Panc1 (cell line): ENCODE data around the gene FILIP1L. TPM values are rescaled to one million over a fixed set of nuclear protein-coding genes. Genes with fewer than 3 reads are reported as not detected.

ENCODE experiments used
- ATAC-seq: fragments of 200-7000 bp; cut with Tn5 transposase; 2 replicates; pipeline ENCODE4 v1.9.1; 2020; ENCODE audit warnings: mild to moderate bottlenecking, moderate library complexity
- BruUV-seq: library from RNA; stranded (reverse); fragments of 400-500 nt; replicated peaks from 2 replicates; lab custom pipeline; 2021; lab: Mats Ljungman, UMichigan
- CTCF ChIA-PET: fragments of 300-600 bp; sonication (Branson Sonifier 250); formaldehyde crosslinking; loops from one replicate; lab custom pipeline; 2022; ENCODE audit warnings: antibody characterized with exemption; lab: Charles Lee
- POLR2A ChIA-PET: fragments of 300-600 bp; sonication (Branson Sonifier 250); formaldehyde crosslinking; loops from one replicate; lab custom pipeline; 2022; ENCODE audit warnings: antibody characterized with exemption; lab: Charles Lee
- DNase-seq: peaks from one replicate; pipeline ENCODE4 v3.0.0-alpha.2; 2010; ENCODE audit warnings: low read depth, low spot score
- H3K27ac ChIP-seq: 2 replicates; pipeline ENCODE4 v1.5.1; 2011; ENCODE audit warnings: mild to moderate bottlenecking, low read length, inconsistent platforms
- H3K27me3 ChIP-seq: fragments of 200-500 bp; sonication (Bioruptor generic); 2 replicates; pipeline ENCODE4 v1.6.0; 2014; ENCODE audit warnings: low read length, inconsistent platforms; ENCODE audit not compliant: control insufficient read depth, insufficient read depth
- H3K36me3 ChIP-seq: fragments of 200-500 bp; sonication (Bioruptor generic); 2 replicates; pipeline ENCODE4 v1.5.1; 2014; ENCODE audit warnings: inconsistent platforms, mild to moderate bottlenecking, low read length, moderate library complexity; ENCODE audit not compliant: control insufficient read depth, insufficient read depth
- H3K4me1 ChIP-seq: 2 replicates; pipeline ENCODE4 v1.5.1; 2011; ENCODE audit warnings: inconsistent platforms, mild to moderate bottlenecking, low read length, moderate library complexity; ENCODE audit not compliant: control insufficient read depth, insufficient read depth
- H3K4me3 ChIP-seq, 2 experiments: 2 replicates each; pipeline ENCODE4 v1.5.1; 2011 to 2012; ENCODE audit warnings: low read depth in 2 of 2, low read length in 2 of 2, mild to moderate bottlenecking in 2 of 2, inconsistent platforms in 1 of 2, moderate library complexity in 1 of 2
- H3K9me3 ChIP-seq: fragments of 200-500 bp; sonication (Bioruptor generic); 2 replicates; pipeline ENCODE4 v1.5.1; 2014; ENCODE audit warnings: low read depth, mild to moderate bottlenecking, inconsistent platforms, low read length, moderate library complexity; ENCODE audit not compliant: control insufficient read depth, insufficient read depth
- CTCF ChIP-seq: fragments of 450-650 bp; IDR thresholded peaks from 2 replicates; pipeline ENCODE4 v1.5.1; 2017; ENCODE audit warnings: mild to moderate bottlenecking
- POLR2AphosphoS5 ChIP-seq: IDR thresholded peaks from 2 replicates; pipeline ENCODE4 v1.6.1; 2012; ENCODE audit warnings: mild to moderate bottlenecking, low read depth, low read length, moderate library complexity
- REST ChIP-seq, 2 experiments: IDR thresholded peaks; 2 replicates each; pipeline ENCODE4 v1.6.1; 2011 to 2012; ENCODE audit warnings: low read depth in 2 of 2, control low read depth in 1 of 2, low read length in 1 of 2, mild to moderate bottlenecking in 1 of 2, moderate library complexity in 1 of 2; ENCODE audit not compliant: insufficient read depth in 1 of 2
- SIN3A ChIP-seq: IDR thresholded peaks from 2 replicates; pipeline ENCODE4 v1.6.1; 2012; ENCODE audit warnings: low read depth, mild to moderate bottlenecking, low read length, moderate library complexity, borderline replicate concordance; ENCODE audit not compliant: insufficient read depth
- TCF7L2 ChIP-seq: IDR thresholded peaks from 2 replicates; pipeline ENCODE4 v1.6.1; 2011; ENCODE audit warnings: mild to moderate bottlenecking, low read depth, low read length, inconsistent platforms
- in situ Hi-C: cut with HindIII; loops from 2 replicates; pipeline ENCODE4 v1.10.0; 2016; ENCODE audit warnings: low sequenced_read_pairs, low pct_unique_long_range_greater_than_20kb
- intact Hi-C: fragments of 100-400 bp; cut with micrococcal nuclease; formaldehyde crosslinking; loops from one replicate; pipeline ENCODE4 v1.10.0; 2022; ENCODE audit not compliant: unreplicated experiment
- total RNA-seq: library from RNA; stranded (reverse); gene quantifications from one replicate; pipeline ENCODE4 v1.2.1, GENCODE V29; 2021; ENCODE audit not compliant: unreplicated experiment

Gene FILIP1L
- total RNA-seq, 1 experiment from 2014 or later: 3.2 TPM

GRCh38 chr3:100129941-100130340 lies 15.6 kb upstream of the FILIP1L start:
- ATAC-seq: no peak
- ChIA-PET POLR2A (no interaction called here), CTCF (no interaction called here)
- H3K27me3 ChIP-seq: no peaks in the 10 kb centered on the region
- DNase-seq: no peak
- no peaks in the 10 kb centered on the region for H3K36me3 ChIP-seq
- H3K4me1 ChIP-seq: no peaks in the 10 kb centered on the region
- TF ChIP-seq TCF7L2: no peak
- no peak for TF ChIP-seq REST (IDR thresholded peaks at IDR 0.05; ENCODE audit: insufficient read depth in 1 of 2, low read depth in 2 of 2, low read length in 1 of 2)
- H3K9me3 ChIP-seq: no peaks in the 10 kb centered on the region
- no peak overlapping the region for H3K4me3 ChIP-seq
- H3K27ac ChIP-seq: no peak overlapping the region
- intact Hi-C loops: no loop called here
- in situ Hi-C loops: no loop called here
- no TSS peak for BruUV-seq

GRCh38 chr3:100128565-100128964 lies 14.3 kb upstream of the FILIP1L start:
- in situ Hi-C loops (no loop called here), intact Hi-C loops (no loop called here)
- H3K9me3 ChIP-seq: no peaks in the 10 kb centered on the region
- no peak for ATAC-seq
- H3K36me3 ChIP-seq: no peaks in the 10 kb centered on the region
- H3K27ac ChIP-seq: no peak overlapping the region
- no peaks in the 10 kb centered on the region for H3K27me3 ChIP-seq
- no TSS peak for BruUV-seq
- no peaks in the 10 kb centered on the region for H3K4me1 ChIP-seq
- POLR2A ChIA-PET: no interaction called here
- no peak for TF ChIP-seq CTCF
- no peak for TF ChIP-seq SIN3A
- TF ChIP-seq TCF7L2: no peak
- no peak for TF ChIP-seq REST (IDR thresholded peaks at IDR 0.05; ENCODE audit: insufficient read depth in 1 of 2, low read depth in 2 of 2, low read length in 1 of 2)
- no peak for TF ChIP-seq POLR2AphosphoS5
- no peak for DNase-seq
- CTCF ChIA-PET: no interaction called here
- H3K4me3 ChIP-seq: no peak overlapping the region
